ENCODE data around the gene MYOM3. TPM values are rescaled to one million over a fixed set of nuclear protein-coding genes. Genes with fewer than 3 reads are reported as not detected.

Gene MYOM3
- total and polyA plus RNA-seq, 2 of the 13 experiments (the other 11 are each of a cell fraction or from before 2014, with no cell fraction given): 5.8 to 15.3 TPM

- peak overlapping the region; percentile 32; the same call in 1 of the 2 replicates for H3K4me2 ChIP-seq (ENCODE audit: low read depth, low read length)
- H4K20me1 ChIP-seq (ENCODE audit: insufficient read depth, low read length): no peaks in the 10 kb centered on the region
- H3K9me3 ChIP-seq (ENCODE audit: low read length): no peaks in the 10 kb centered on the region
- DNase-seq (ENCODE audit: low spot score): peak; percentile 76
- no peaks in the 10 kb centered on the region for H3K79me2 ChIP-seq (ENCODE audit: insufficient read depth, low read length)
- no peak overlapping the region for H3K27ac ChIP-seq (ENCODE audit: extremely low read length, insufficient read depth, low read length)
- ChIA-PET POLR2A (interaction anchor here (0.7 to 5.0 kb wide), 6 partner anchors 9 to 318 kb away, joined by 3 to 42 read pairs (median 4); partner anchors contain the start of genes RPL11 and SRSF10), CTCF (ENCODE audit: low intra/inter-chr PET ratio, low total read pairs) (no interaction called here)
- no peaks in the 10 kb centered on the region for H3K36me3 ChIP-seq (replicated peaks in 1 of 2; ENCODE audit: control insufficient read depth in 1 of 2, insufficient read depth in 2 of 2, low read length in 2 of 2)
- intact Hi-C loops (cut with micrococcal nuclease; ENCODE audit: unreplicated experiment): no loop called here
- in situ Hi-C loops (cut with HindIII; ENCODE audit: extremely low pct_ligation_motif_present, low pct_unique_long_range_greater_than_20kb): no loop called here
- FAIRE-seq: no peak
- H2AFZ ChIP-seq (ENCODE audit: low read length): no peak overlapping the region
- BruUV-seq (replicated peaks): no TSS peak
- H3K4me3 ChIP-seq (replicated peaks in 1 of 3; ENCODE audit: insufficient read depth in 1 of 3, low read depth in 2 of 3, low read length in 3 of 3): no peak overlapping the region
- peaks cover 83% of the 10 kb centered on the region for H3K4me1 ChIP-seq (ENCODE audit: insufficient read depth, low read length)
- H3K9ac ChIP-seq (ENCODE audit: insufficient read depth, low read depth, low read length): no peak overlapping the region
- WGBS (ENCODE audit: low lambda C conversion rate): 28% methylated on average over 1 of the region's 1 CpG
- H3K27me3 ChIP-seq (ENCODE audit: control insufficient read depth in 1 of 2, insufficient read depth in 2 of 2, low read length in 2 of 2): no peaks in the 10 kb centered on the region
- ATAC-seq: peak; percentile 96
- TF ChIP-seq ONECUT2 (CRISPR knock-in tag; IDR thresholded peaks at IDR 0.05) (peak; percentile 72), KAT2B (IDR thresholded peaks at IDR 0.05; ENCODE audit: borderline replicate concordance, low read depth, low read length) (0 out of 2 replicates have a peak, but pooled peaks have one; percentile 10), TEAD3 (CRISPR knock-in tag; optimal IDR thresholded peaks at IDR 0.05; ENCODE audit: borderline replicate concordance) (peak; percentile 98), SOX6 (IDR thresholded peaks at IDR 0.05) (no peak), SOX6 (CRISPR knock-in tag; IDR thresholded peaks at IDR 0.05) (0 out of 2 replicates have a peak, but pooled peaks have one; percentile 44), ZFX (CRISPR knock-in tag; IDR thresholded peaks at IDR 0.05; ENCODE audit: low read depth) (0 out of 2 replicates have a peak, but pooled peaks have one; percentile 23), ZNF160 (CRISPR knock-in tag; IDR thresholded peaks at IDR 0.05) (no peak), JUNB (CRISPR knock-in tag; IDR thresholded peaks at IDR 0.05; ENCODE audit: borderline replicate concordance) (peak; percentile 65; the same call in 1 of the 2 replicates), ARID5B (CRISPR knock-in tag; IDR thresholded peaks at IDR 0.05) (peak; percentile 67), SNAPC4 (CRISPR knock-in tag; IDR thresholded peaks at IDR 0.05) (no peak), MLLT10 (CRISPR knock-in tag; IDR thresholded peaks at IDR 0.05) (no peak), HMG20B (CRISPR knock-in tag; conservative IDR thresholded peaks at IDR 0.05) (peak; percentile 93), SOX5 (CRISPR knock-in tag; IDR thresholded peaks at IDR 0.05; ENCODE audit: borderline replicate concordance) (peak; percentile 52; the same call in 1 of the 2 replicates), ZNF280D (CRISPR knock-in tag; IDR thresholded peaks at IDR 0.05) (no peak)
Measured at GRCh38 chr1:24009406-24009805, 102.5 kb downstream of the MYOM3 start.

Data from HepG2 (cell line).